ENCODE measurements around the gene FBXO31. TPM values are rescaled to one million over a fixed set of nuclear protein-coding genes. Genes with fewer than 3 reads are reported as not detected.
"Not testable (repeated sequence)": the region's sequence is repeated elsewhere in the genome, so short reads cannot be mapped to it uniquely, and the experiment has no call there.

FBXO31 gene
- total and polyA plus RNA-seq, 2 of the 13 experiments (the other 11 are each of a cell fraction or from before 2014, with no cell fraction given) = 92.4 to 101 TPM

GRCh38 chr16:87379312-87379752 lies 4.2 kb downstream of the FBXO31 start (continued):
- TF ChIP-seq KMT2A (CRISPR knock-in tag; IDR thresholded peaks at IDR 0.05) (0 out of 2 replicates have a peak, but pooled peaks have one; percentile 26), ZSCAN21 (CRISPR knock-in tag; IDR thresholded peaks at IDR 0.05; ENCODE audit: borderline replicate concordance) (peak; percentile 51; the same call in 1 of the 2 replicates), AKAP8 (CRISPR knock-in tag; IDR thresholded peaks at IDR 0.05) (peak; percentile 83), NR2F2 (IDR thresholded peaks at IDR 0.05; ENCODE audit: borderline replicate concordance, low read depth) (peak; percentile 61; the same call in 1 of the 2 replicates), ZFP90 (CRISPR knock-in tag; IDR thresholded peaks at IDR 0.05; ENCODE audit: borderline replicate concordance) (peak; percentile 42; the same call in 1 of the 2 replicates), ZNF724P (CRISPR knock-in tag; IDR thresholded peaks at IDR 0.05; ENCODE audit: borderline replicate concordance) (0 out of 2 replicates have a peak, but pooled peaks have one; percentile 15), ZNF335 (CRISPR knock-in tag; IDR thresholded peaks at IDR 0.05) (0 out of 2 replicates have a peak, but pooled peaks have one; percentile 50), KLF12 (CRISPR knock-in tag; IDR thresholded peaks at IDR 0.05; ENCODE audit: borderline replicate concordance) (peak; percentile 35; the same call in 1 of the 2 replicates), MED13 (CRISPR knock-in tag; IDR thresholded peaks at IDR 0.05) (0 out of 2 replicates have a peak, but pooled peaks have one; percentile 40), WIZ (CRISPR knock-in tag; IDR thresholded peaks at IDR 0.05) (0 out of 2 replicates have a peak, but pooled peaks have one; percentile 46), NFIC (IDR thresholded peaks at IDR 0.05; ENCODE audit: low read length) (0 out of 2 replicates have a peak, but pooled peaks have one; percentile 23), BHLHE40 (IDR thresholded peaks at IDR 0.05; ENCODE audit: low read length) (peak; percentile 76; the same call in 1 of the 2 replicates), SP5 (CRISPR knock-in tag; IDR thresholded peaks at IDR 0.05; ENCODE audit: borderline replicate concordance, low read depth) (0 out of 2 replicates have a peak, but pooled peaks have one; percentile 36), ELF1 (CRISPR knock-in tag; IDR thresholded peaks at IDR 0.05) (peak; percentile 58), CBX5 (CRISPR knock-in tag; IDR thresholded peaks at IDR 0.05; ENCODE audit: borderline replicate concordance) (peak; percentile 39; the same call in 1 of the 2 replicates), ZNF784 (CRISPR knock-in tag; IDR thresholded peaks at IDR 0.05; ENCODE audit: borderline replicate concordance) (0 out of 2 replicates have a peak, but pooled peaks have one; percentile 13), ZHX2 (IDR thresholded peaks at IDR 0.05; ENCODE audit: low read depth) (0 out of 2 replicates have a peak, but pooled peaks have one; percentile 21), FOXJ3 (CRISPR knock-in tag; IDR thresholded peaks at IDR 0.05; ENCODE audit: borderline replicate concordance) (peak; percentile 86; the same call in 1 of the 2 replicates), TBX2 (CRISPR knock-in tag; IDR thresholded peaks at IDR 0.05; ENCODE audit: borderline replicate concordance) (peak; percentile 71), GATAD2A (CRISPR knock-in tag; IDR thresholded peaks at IDR 0.05) (peak; percentile 76), KDM3A (CRISPR knock-in tag; IDR thresholded peaks at IDR 0.05; ENCODE audit: low read depth) (peak; percentile 69; the same call in 1 of the 2 replicates)
- TF ChIP-seq, protein P1, sequence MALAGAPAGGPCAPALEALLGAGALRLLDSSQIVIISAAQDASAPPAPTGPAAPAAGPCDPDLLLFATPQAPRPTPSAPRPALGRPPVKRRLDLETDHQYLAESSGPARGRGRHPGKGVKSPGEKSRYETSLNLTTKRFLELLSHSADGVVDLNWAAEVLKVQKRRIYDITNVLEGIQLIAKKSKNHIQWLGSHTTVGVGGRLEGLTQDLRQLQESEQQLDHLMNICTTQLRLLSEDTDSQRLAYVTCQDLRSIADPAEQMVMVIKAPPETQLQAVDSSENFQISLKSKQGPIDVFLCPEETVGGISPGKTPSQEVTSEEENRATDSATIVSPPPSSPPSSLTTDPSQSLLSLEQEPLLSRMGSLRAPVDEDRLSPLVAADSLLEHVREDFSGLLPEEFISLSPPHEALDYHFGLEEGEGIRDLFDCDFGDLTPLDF (CRISPR knock-in tag; IDR thresholded peaks at IDR 0.05) = 0 out of 2 replicates have a peak, but pooled peaks have one; percentile 49
- not testable (repeated sequence) for TF ChIP-seq ZHX2 (CRISPR knock-in tag; IDR thresholded peaks at IDR 0.05; ENCODE audit: borderline replicate concordance)

Data from HepG2 (cell line).